ENCODE data around the gene FAF1. TPM values are rescaled to one million over a fixed set of nuclear protein-coding genes. Genes with fewer than 3 reads are reported as not detected.

Gene FAF1
- total RNA-seq, 4 donors from 2014 or later: 36.9 to 77.6 (median 48.3) TPM

DNA sequence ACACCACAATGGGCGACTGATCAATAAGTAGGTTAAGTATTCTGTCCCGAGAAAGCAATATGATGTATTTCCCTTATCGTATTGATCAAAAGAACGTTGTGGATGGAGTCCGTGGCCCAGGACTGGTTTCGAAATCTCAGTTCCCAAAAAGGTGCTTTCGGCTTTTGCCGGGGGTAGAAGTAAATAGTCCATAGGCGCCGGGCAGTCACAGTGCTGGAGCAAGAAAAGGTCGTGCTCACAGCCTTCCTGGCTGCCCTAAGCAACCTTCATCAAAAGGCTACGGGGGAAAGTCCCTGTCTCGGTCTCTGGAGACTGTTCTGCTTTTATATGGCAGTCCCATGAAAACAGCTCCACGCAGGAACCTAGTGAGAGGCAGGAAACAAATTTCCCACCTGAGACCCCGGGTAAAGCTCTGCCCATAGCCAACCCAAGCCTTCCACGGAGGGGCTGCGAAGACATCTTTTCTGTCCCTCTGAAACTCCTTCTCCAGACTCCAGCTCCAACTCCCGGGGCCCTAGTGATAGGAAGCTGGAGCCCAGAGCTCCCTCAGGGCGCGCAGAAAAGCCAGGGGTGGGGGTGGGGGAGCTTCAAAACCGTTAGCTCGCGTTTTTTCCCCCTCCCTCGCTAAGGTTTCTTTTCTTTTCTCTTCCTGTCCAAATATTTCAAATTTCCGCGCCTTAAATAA is 17.0 kb upstream of the FAF1 start:
- H3K9me3 ChIP-seq: no peaks in the 10 kb centered on the region
- peak overlapping the region; percentile 56 to 97 (median 74) for H3K4me3 ChIP-seq
- TF ChIP-seq POLR2A (IDR thresholded peaks at IDR 0.05): no peak
- TF ChIP-seq, protein P1, sequence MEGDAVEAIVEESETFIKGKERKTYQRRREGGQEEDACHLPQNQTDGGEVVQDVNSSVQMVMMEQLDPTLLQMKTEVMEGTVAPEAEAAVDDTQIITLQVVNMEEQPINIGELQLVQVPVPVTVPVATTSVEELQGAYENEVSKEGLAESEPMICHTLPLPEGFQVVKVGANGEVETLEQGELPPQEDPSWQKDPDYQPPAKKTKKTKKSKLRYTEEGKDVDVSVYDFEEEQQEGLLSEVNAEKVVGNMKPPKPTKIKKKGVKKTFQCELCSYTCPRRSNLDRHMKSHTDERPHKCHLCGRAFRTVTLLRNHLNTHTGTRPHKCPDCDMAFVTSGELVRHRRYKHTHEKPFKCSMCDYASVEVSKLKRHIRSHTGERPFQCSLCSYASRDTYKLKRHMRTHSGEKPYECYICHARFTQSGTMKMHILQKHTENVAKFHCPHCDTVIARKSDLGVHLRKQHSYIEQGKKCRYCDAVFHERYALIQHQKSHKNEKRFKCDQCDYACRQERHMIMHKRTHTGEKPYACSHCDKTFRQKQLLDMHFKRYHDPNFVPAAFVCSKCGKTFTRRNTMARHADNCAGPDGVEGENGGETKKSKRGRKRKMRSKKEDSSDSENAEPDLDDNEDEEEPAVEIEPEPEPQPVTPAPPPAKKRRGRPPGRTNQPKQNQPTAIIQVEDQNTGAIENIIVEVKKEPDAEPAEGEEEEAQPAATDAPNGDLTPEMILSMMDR (IDR thresholded peaks at IDR 0.05): no peak
- peak overlapping the region; percentile 77 to 96 (median 89) for H3K27ac ChIP-seq
- peaks cover 0 to 9% (median 4%) of the 10 kb centered on the region in 4 donors for H3K4me1 ChIP-seq
- H3K27me3 ChIP-seq: no peaks in the 10 kb centered on the region
- H3K36me3 ChIP-seq: no peaks in the 10 kb centered on the region
- peak in 2 of 3 donors; percentile 55 to 61 for DNase-seq

DNA sequence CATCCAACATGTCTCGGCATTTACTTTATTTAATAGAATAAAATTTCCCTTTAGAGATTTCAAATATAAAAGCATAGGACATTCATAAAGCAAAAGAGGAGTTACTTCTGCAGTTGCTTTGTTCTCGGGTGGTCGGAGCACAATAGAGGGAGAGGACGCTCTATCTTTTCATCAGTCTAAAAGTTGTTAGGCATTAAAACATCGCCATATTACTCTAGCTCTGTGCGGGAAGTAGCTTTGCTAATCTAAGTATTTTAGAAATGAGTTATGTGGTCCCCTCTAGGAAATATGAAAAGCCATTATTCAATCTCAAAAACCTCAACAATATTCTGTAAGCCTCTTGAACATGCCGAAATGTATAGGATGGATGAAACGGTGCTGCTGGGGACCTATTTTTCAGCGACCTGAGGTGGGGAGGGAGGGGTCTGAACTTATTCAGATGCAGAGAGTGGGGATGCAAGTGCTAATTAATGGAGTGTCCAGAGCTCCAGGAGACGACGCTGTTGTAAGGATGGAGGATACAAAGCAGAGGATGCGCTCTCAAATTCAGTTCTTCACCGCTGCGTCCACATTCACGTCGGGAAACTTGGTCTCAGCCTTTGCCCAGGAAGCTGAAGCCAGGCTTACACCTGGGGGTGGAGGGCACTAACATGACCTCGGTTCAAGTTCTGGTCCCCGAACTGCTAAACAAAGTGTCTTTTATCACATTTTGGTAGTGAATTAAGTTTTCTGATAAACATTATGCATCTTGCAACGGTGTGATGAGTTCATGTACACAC is 16.2 kb upstream of the FAF1 start:
- H3K27me3 ChIP-seq: no peaks in the 10 kb centered on the region

DNA sequence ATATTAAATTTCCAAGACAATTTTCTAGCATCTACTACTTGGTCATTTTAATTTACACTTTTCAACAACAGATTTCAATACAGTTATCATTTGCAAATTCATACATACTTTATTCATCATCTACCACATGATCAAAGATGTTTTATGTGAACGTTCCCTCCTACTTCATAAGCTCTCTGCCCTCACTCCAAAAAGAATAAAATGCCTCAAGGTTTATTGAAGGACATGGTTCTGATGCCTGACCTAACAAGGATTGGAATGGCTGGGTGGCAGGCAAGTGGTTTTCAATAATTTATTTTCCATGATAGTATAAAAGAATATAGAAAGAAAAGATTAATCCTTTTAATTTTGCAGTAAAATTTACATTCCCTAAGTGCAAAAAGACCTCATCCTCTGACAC is 15.4 kb upstream of the FAF1 start:
- Histone ChIP-seq H3K4me1 (peaks cover 0 to 9% (median 4%) of the 10 kb centered on the region in 4 donors), H3K27ac (no peak overlapping the region), H3K27me3 (no peaks in the 10 kb centered on the region), H3K4me3 (no peak overlapping the region), H3K9me3 (no peaks in the 10 kb centered on the region), H3K36me3 (no peaks in the 10 kb centered on the region)
- DNase-seq: no peak
- no peak for TF ChIP-seq POLR2A (IDR thresholded peaks at IDR 0.05)
- TF ChIP-seq, protein P1 (IDR thresholded peaks at IDR 0.05): no peak

More for the DNA sequence above, 16.2 kb upstream of the FAF1 start:
- Histone ChIP-seq H3K4me1 (peaks cover 0 to 9% (median 4%) of the 10 kb centered on the region in 4 donors), H3K4me3 (peak overlapping the region; percentile 56 to 97 (median 74)), H3K9me3 (no peaks in the 10 kb centered on the region), H3K27ac (peak overlapping the region; percentile 77 to 96 (median 89)), H3K36me3 (no peaks in the 10 kb centered on the region)
- TF ChIP-seq POLR2A (IDR thresholded peaks at IDR 0.05): no peak
- TF ChIP-seq, protein P1 (IDR thresholded peaks at IDR 0.05): no peak
- DNase-seq: no peak

DNA sequence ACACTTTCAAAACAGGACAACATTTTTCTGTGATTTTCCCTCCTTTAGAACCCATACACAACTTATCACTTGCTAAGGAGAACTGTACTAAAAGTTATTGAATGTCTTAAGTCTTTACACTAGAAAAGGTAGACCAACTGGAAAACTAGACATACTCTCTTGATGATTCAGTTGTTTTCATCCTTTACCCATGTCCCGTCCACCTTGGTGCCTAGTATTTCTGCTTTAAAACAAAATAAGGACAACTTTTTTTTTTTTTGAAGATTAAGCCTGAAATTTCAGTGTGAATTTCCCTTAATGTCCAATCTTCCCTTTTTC is 14.5 kb upstream of the FAF1 start:
- no peak for DNase-seq
- Histone ChIP-seq H3K27me3 (no peaks in the 10 kb centered on the region), H3K9me3 (no peaks in the 10 kb centered on the region), H3K4me3 (no peak overlapping the region), H3K27ac (no peak overlapping the region), H3K4me1 (peaks cover 0 to 10% (median 4%) of the 10 kb centered on the region in 4 donors), H3K36me3 (no peaks in the 10 kb centered on the region)
- TF ChIP-seq POLR2A (IDR thresholded peaks at IDR 0.05): no peak
- TF ChIP-seq, protein P1 (IDR thresholded peaks at IDR 0.05): no peak

DNA sequence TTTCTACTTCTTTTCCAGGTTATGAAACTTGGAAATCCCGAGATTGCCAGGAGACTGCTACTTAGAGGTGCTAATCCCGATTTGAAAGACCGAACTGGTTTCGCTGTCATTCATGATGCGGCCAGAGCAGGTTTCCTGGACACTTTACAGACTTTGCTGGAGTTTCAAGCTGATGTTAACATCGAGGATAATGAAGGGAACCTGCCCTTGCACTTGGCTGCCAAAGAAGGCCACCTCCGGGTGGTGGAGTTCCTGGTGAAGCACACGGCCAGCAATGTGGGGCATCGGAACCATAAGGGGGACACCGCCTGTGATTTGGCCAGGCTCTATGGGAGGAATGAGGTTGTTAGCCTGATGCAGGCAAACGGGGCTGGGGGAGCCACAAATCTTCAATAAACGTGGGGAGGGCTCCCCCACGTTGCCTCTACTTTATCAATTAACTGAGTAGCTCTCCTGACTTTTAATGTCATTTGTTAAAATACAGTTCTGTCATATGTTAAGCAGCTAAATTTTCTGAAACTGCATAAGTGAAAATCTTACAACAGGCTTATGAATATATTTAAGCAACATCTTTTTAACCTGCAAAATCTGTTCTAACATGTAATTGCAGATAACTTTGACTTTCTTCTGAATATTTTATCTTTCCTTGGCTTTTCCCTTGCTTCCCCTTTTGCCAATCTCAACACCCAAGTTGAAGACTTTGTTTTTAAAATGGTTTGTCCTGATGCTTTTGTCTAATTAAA is 14.0 kb upstream of the FAF1 start:
- Histone ChIP-seq H3K4me3 (no peak overlapping the region), H3K9me3 (no peaks in the 10 kb centered on the region), H3K36me3 (no peaks in the 10 kb centered on the region), H3K27ac (no peak overlapping the region), H3K27me3 (no peaks in the 10 kb centered on the region), H3K4me1 (peaks cover 0 to 15% (median 4%) of the 10 kb centered on the region in 4 donors)
- no peak for DNase-seq
- no peak for TF ChIP-seq POLR2A (IDR thresholded peaks at IDR 0.05)
- TF ChIP-seq, protein P1 (IDR thresholded peaks at IDR 0.05): no peak
